GM18861 (cell line): ENCODE measurements around the gene YJEFN3.

Experiments
- ATAC-seq: cut with Tn5 transposase; IDR thresholded peaks from one replicate; pipeline ENCODE4 v1.9.1; 2021; ENCODE audit not compliant: unreplicated experiment

Gene YJEFN3

GRCh38 chr19:19535311-19536191, 6.8 kb downstream of the YJEFN3 start:
- no peak for ATAC-seq

- ATAC-seq: no peak
Measured at GRCh38 chr19:19537075-19538048, 8.7 kb downstream of the YJEFN3 start.

GRCh38 chr19:19538061-19538784, 9.5 kb downstream of the YJEFN3 start, which contains the start of gene CILP2:
TSS of gene CILP2 (plus strand) at chr19:19538265. CDS start at chr19:19538350, 85 bp downstream.
- no peak for ATAC-seq

GRCh38 chr19:19538785-19539166, 10.1 kb downstream of the YJEFN3 start:
- ATAC-seq: no peak

GRCh38 chr19:19539698-19540063, 11.0 kb downstream of the YJEFN3 start:
- no peak for ATAC-seq

- ATAC-seq: no peak
Measured at GRCh38 chr19:19540064-19540714, 11.5 kb downstream of the YJEFN3 start.

GRCh38 chr19:19540715-19541515, 12.2 kb downstream of the YJEFN3 start:
- ATAC-seq: no peak

- ATAC-seq: no peak
Measured at GRCh38 chr19:19541616-19542015, 12.9 kb downstream of the YJEFN3 start.

GRCh38 chr19:19542507-19542906, 13.8 kb downstream of the YJEFN3 start:
- ATAC-seq: no peak

- ATAC-seq: no peak
Measured at GRCh38 chr19:19543101-19543500, 14.4 kb downstream of the YJEFN3 start.

- no peak for ATAC-seq
Measured at GRCh38 chr19:19543640-19544039, 14.9 kb downstream of the YJEFN3 start.

GRCh38 chr19:19544257-19544953, 15.7 kb downstream of the YJEFN3 start:
- ATAC-seq: no peak

- no peak for ATAC-seq
Measured at GRCh38 chr19:19544954-19545591, 16.4 kb downstream of the YJEFN3 start.

- ATAC-seq: no peak
Measured at GRCh38 chr19:19545707-19546106, 17.0 kb downstream of the YJEFN3 start.

- ATAC-seq: no peak
Measured at GRCh38 chr19:19546751-19547162, 18.0 kb downstream of the YJEFN3 start.

- ATAC-seq: no peak
Measured at GRCh38 chr19:19547674-19548336, 19.1 kb downstream of the YJEFN3 start.

- no peak for ATAC-seq
Measured at GRCh38 chr19:19548915-19549759, 20.4 kb downstream of the YJEFN3 start.
